HUES6 (cell line): ENCODE results near the gene TMEM80.
A peak's percentile ranks its signal among the peaks of the same experiment; 100 is the strongest.
"Not testable (repeated sequence)": the region's sequence is repeated elsewhere in the genome, so short reads cannot be mapped to it uniquely, and the experiment has no call there.

Experiments used
- H3K27ac ChIP-seq: 2 replicates; pipeline ENCODE4 v1.7.0; 2013; ENCODE audit warnings: low read depth, mild to moderate bottlenecking, low read length, inconsistent platforms
- H3K27me3 ChIP-seq: 2 replicates; pipeline ENCODE4 v1.6.1; 2013; ENCODE audit warnings: low read length; ENCODE audit not compliant: control insufficient read depth, insufficient read depth
- H3K36me3 ChIP-seq: 2 replicates; pipeline ENCODE4 v1.6.1; 2013; ENCODE audit warnings: low read length; ENCODE audit not compliant: control insufficient read depth, insufficient read depth
- H3K4me1 ChIP-seq: 2 replicates; pipeline ENCODE4 v1.6.1; 2013; ENCODE audit warnings: low read length; ENCODE audit not compliant: control insufficient read depth, insufficient read depth
- H3K4me3 ChIP-seq: 2 replicates; pipeline ENCODE4 v1.5.1; 2013; ENCODE audit warnings: low read depth, low read length
- H3K9ac ChIP-seq: one replicate; pipeline ENCODE4 v1.6.1; 2013; ENCODE audit warnings: mild to moderate bottlenecking, low read length
- H3K9me3 ChIP-seq: 2 replicates; pipeline ENCODE4 v1.6.1; 2013; ENCODE audit warnings: low read depth, low read length; ENCODE audit not compliant: control insufficient read depth, insufficient read depth

The TMEM80 gene

DNA sequence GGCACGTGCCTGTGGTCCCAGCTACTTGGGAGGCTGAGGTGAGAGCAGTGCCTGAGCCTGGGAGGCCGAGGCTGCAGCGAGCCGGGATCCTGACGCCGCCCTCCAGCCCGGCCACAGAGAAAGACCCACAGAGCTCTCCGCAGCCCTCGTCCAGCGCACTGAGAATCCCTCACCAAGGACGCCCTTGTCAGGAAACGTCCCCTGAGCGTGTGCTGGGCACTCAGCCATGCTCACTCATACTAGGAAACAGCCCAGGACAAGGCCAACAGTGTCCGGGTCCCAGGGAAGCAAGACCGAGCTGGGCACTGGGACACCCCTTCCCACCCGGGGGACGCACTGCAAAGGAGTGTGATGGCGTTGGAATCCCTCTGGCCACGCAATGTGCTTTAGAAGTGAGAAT, 15.1 kb upstream of the TMEM80 start:
- no peaks in the 10 kb centered on the region for H3K9me3 ChIP-seq
- H3K4me1 ChIP-seq: peaks cover 5% of the 10 kb centered on the region; the same call in 1 of the 2 replicates
- H3K9ac ChIP-seq: no peak overlapping the region
- H3K27me3 ChIP-seq: no peaks in the 10 kb centered on the region
- H3K36me3 ChIP-seq: peaks cover 57% of the 10 kb centered on the region
- H3K4me3 ChIP-seq: no peak overlapping the region
- H3K27ac ChIP-seq: no peak overlapping the region

DNA sequence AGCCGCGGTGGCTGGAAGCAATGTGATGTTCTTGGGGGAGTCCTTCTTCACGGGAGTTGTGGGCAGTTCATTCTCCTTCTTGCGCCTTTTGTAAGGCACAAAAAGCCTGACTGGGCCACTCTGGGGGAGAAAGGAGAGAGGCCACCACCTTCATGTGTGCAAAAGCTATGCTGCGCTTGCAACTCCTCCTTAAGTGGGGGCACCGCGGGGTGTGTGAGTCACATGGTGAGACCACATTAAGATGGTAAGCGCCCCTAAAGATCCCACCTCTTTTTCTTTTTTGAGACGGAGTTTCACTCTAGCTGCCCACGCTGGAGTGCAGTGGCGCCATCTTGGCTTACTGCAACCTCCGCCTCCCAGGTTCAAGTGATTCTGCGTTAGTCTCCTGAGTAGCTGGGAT, 14.6 kb upstream of the TMEM80 start:
- H3K4me3 ChIP-seq: no peak overlapping the region
- H3K9me3 ChIP-seq: no peaks in the 10 kb centered on the region
- no peaks in the 10 kb centered on the region for H3K27me3 ChIP-seq
- H3K27ac ChIP-seq: no peak overlapping the region
- peaks cover 57% of the 10 kb centered on the region for H3K36me3 ChIP-seq
- H3K9ac ChIP-seq: no peak overlapping the region
- peaks cover 5% of the 10 kb centered on the region; the same call in 1 of the 2 replicates for H3K4me1 ChIP-seq

DNA sequence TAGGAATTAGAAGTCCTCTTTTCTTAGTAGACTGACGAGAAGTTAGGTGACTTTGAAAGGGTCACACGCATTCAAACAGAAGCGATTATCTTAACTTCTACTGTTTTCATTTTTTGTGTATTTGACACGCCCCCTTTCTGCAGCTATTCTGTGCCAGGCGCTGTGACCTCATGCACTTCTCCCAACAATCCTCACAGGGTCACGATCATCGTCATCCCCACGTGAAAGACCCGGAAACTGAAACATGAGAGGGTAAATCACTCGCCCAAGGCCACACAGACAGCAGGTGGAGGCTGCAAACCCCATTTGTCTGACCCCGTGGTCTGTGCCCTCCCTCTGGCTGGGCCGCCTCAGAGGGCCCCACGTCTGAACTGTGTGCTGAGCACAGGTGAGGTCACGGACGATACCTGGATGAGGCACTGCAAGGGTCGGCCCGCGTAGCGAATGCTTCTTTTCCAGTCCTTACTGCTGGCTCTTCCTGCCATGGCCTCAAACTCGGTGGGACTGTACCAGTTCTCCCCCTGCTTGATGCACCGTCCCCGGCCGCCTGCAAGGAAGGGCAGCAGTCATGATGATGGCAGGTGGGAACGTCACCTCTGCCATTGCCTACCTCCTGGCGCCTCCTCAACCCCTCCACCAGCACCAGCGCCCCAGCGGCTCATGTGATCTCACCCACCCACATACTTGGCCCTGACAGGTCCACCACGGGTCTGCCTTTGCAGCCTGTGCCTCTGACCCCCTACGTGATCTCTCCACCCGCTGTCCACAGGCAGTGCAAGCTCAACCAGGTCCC, 9.0 kb upstream of the TMEM80 start:
- Histone ChIP-seq H3K27ac (no peak overlapping the region), H3K36me3 (peaks cover 60% of the 10 kb centered on the region)

DNA sequence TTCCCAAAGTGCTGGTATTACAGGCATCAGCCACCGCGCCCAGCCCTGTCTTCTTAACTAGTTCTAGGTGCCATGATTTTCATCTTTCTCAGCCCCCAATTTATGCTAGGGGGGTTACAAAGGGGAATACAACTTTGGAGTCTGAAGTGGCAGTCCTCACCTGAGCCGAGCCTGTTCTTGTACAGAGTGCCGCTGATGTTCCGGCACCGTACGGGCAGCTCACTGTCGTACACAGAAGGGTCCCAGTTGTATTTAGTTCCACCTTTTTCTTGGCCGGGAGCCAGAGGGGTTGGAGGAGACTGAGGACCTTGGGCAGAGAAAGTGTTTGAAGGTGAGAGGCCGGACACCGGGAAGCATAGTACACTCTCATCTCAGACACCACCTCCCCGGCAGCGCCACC, 7.9 kb upstream of the TMEM80 start:
- H3K9ac ChIP-seq: no peak overlapping the region
- no peak overlapping the region for H3K27ac ChIP-seq
- no peaks in the 10 kb centered on the region for H3K9me3 ChIP-seq
- no peak overlapping the region for H3K4me3 ChIP-seq
- peaks cover 5% of the 10 kb centered on the region; the same call in 1 of the 2 replicates for H3K4me1 ChIP-seq
- H3K36me3 ChIP-seq: peaks cover 49% of the 10 kb centered on the region
- H3K27me3 ChIP-seq: no peaks in the 10 kb centered on the region

More for the DNA sequence above, 9.0 kb upstream of the TMEM80 start:
- Histone ChIP-seq H3K9me3 (no peaks in the 10 kb centered on the region), H3K9ac (no peak overlapping the region), H3K4me3 (no peak overlapping the region), H3K4me1 (peaks cover 5% of the 10 kb centered on the region; the same call in 1 of the 2 replicates), H3K27me3 (no peaks in the 10 kb centered on the region)

DNA sequence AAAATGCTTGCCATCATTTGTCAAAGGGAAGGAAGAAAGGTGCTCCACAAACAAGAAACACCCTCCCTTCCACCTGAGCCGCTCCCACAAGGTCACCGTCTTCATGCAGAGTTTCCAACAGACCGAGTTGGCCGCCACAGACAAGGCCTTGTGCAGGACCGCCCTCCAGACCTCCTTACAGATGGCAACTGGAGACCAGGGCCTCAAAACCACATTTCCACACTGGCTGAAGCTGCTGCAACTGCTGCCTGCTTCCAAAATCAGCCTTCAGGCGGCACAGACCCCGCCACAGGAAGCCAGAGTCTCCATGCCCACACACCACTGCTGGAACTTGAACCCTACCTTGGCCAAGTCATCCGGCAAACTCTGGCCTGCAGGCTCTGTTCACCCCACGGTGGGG, 6.9 kb upstream of the TMEM80 start:
- Histone ChIP-seq H3K9me3 (no peaks in the 10 kb centered on the region), H3K4me1 (peaks cover 11% of the 10 kb centered on the region), H3K9ac (no peak overlapping the region), H3K27ac (no peak overlapping the region), H3K4me3 (no peak overlapping the region), H3K36me3 (peaks cover 46% of the 10 kb centered on the region), H3K27me3 (no peaks in the 10 kb centered on the region)

DNA sequence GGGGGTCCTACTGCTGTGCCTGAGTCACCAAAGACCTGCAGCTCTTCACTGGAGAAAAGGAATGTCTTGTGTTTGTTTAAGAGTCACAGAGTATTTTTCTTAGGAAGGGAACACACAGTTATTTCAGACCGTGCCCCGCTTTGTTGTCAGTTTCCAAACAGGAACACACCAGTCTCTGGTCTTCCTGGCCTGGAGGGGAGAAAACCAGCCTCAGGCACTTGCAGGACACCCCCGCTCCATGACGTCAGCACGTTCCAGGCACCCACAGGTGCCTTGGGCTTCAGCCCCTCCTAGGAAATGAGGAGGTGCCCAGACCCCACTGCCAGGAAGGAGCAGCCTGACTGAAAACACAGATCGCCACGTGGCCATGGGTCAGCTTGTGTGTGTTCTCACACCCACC, 6.0 kb upstream of the TMEM80 start:
- Histone ChIP-seq H3K27me3 (no peaks in the 10 kb centered on the region), H3K9me3 (no peaks in the 10 kb centered on the region), H3K4me1 (peaks cover 13% of the 10 kb centered on the region), H3K9ac (no peak overlapping the region), H3K4me3 (no peak overlapping the region), H3K27ac (no peak overlapping the region), H3K36me3 (peaks cover 41% of the 10 kb centered on the region)

DNA sequence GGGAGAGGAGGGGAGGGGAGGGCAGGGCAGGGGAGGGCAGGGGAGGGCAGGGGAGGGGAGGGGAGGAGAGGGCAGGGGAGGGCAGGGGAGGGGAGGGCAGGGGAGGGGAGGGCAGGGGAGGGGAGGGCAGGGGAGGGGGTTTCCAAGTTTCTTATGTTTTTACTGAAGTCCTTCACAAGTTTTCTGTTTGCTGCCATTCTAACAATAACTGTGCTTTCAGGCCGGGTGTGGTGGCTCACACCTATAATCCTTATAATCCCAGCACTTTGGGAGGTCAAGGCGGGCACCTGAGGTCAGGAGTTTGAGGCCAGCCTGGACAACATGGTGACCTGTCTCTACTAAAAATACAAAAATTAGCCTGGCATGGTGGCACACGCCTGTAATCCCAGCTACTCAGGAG, 5.4 kb upstream of the TMEM80 start:
- not testable (repeated sequence) for H3K9ac ChIP-seq, H3K27me3 ChIP-seq, H3K4me3 ChIP-seq, H3K9me3 ChIP-seq, H3K27ac ChIP-seq
- H3K4me1 ChIP-seq: peaks cover 13% of the 10 kb centered on the region
- peaks cover 38% of the 10 kb centered on the region for H3K36me3 ChIP-seq

DNA sequence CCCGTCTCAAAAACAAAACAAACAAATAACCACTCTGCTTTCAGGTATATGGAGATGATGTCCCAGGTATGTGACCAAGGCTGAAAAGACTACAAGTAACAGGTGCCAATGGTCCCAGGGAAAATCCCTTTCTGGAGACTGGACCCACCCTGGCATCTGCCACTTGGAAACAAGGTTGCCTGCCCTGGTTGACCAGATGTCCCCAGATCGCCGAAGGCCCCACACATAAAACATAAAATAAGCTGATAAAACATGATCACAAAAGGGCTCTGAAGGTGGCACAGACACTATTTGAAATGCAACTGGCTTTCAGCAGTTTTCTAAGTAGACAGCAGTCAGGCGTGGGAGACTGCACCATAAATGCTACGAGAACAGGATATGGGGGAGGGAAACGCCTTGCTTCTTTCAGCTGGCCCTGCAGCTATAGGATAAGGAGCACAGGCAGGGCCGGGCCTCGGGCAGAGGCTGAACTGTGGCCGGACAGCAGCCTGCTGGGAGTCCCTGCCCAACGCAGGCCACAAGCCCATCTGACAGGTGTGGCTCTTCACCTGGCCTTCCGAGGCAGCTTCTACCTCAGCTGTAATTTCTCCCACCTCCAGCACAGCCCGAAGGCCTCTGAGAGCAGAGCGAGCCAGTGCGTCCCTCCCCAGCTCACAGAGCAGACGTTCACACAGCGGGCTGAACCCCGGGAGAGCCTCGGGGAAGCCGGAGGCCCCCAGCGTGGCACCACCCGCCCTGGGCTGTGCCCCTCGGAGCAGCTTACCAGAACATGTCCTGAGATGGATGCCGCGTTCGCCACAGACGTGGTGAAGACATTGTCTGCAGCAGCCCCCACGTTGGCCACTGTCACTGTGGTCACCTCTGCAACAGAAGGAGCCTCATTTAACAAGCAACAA, 4.6 kb upstream of the TMEM80 start:
- H3K27me3 ChIP-seq: no peaks in the 10 kb centered on the region
- H3K27ac ChIP-seq: no peak overlapping the region
- no peak overlapping the region for H3K4me3 ChIP-seq
- no peaks in the 10 kb centered on the region for H3K9me3 ChIP-seq
- peaks cover 36% of the 10 kb centered on the region for H3K36me3 ChIP-seq
- H3K4me1 ChIP-seq: peaks cover 13% of the 10 kb centered on the region
- no peak overlapping the region for H3K9ac ChIP-seq

DNA sequence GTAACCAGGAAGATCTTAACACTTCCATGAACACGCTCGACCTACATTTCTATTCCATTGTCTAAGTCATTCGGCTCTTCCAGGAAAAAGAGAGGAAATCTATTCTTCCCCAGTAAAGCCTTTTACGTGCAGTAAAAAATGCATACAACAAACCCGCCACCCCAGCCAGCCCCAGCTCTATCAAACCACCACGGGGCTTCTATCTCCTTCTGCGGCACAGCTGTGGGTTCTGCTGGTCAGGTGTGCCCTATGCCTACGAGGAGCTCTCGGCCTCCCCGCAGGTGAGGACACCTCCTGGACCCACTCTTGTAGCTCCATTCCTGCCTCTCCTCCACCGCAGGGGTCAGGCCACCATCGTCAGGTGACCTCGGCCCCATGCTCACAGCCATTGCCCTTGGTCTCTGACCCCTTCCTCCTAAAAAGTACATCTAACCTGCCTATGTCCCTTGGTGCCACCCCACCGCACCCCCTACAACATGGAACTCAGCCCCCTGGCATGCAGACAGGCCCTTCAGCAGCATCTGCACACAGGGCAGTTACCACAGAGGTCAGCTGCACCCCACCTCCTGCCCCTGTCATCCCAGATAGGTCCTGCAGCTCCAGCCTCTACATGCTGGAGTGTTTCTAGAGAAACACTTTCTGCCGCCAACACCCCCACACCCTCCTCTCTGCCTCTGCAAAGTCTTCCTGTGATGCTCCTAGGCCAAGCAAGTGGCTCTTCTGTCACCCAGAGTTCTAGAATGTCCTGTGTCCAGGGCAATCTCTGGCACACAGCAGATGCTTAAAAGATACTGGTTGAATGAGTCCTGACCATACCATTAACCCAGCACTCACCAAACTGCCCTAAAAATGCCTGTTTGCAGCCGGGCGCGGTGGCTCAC, 3.7 kb upstream of the TMEM80 start:
- Histone ChIP-seq H3K9me3 (no peaks in the 10 kb centered on the region), H3K9ac (no peak overlapping the region), H3K4me3 (no peak overlapping the region), H3K27me3 (no peaks in the 10 kb centered on the region), H3K4me1 (peaks cover 14% of the 10 kb centered on the region), H3K36me3 (peaks cover 27% of the 10 kb centered on the region), H3K27ac (no peak overlapping the region)

DNA sequence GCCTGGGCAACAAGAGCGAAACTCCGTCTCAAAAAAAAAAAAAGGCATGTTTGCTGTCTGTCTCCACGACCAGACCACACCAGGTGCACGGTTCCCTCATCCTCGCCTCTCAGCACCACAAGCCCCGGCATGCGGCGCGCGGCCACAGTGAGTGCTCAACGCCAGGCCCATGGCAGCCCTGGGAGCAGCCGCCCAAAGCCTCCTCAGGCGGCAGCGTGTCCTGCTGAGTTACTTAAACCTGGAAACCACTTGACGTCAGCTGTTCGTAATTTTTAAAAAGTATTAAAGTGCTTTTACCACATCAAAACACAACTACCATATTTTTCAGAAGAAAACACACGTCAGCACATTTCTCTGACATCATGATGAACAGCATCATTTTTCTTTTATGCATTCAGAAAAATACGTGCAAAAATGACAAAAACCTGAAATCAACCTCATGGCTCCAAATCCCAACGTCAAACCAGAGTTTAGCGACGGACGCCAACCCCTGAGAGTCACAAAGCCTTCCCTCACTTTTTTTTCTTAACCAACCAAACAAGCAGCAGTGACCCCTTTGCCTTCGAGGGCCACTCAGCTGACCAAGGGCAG, 2.7 kb upstream of the TMEM80 start:
- Histone ChIP-seq H3K36me3 (peaks cover 19% of the 10 kb centered on the region), H3K27ac (no peak overlapping the region), H3K4me1 (peaks cover 23% of the 10 kb centered on the region), H3K4me3 (0 out of 2 replicates have a peak overlapping the region, but pooled peaks have one; percentile 8), H3K27me3 (no peaks in the 10 kb centered on the region), H3K9ac (no peak overlapping the region), H3K9me3 (no peaks in the 10 kb centered on the region)
